Right lobe of liver (tissue), 4 donors: ENCODE results near the gene ENTPD7.
A peak's percentile ranks its signal among the peaks of the same experiment; 100 is the strongest.

Experiments used
- CTCF ChIP-seq, 4 donors: fragments of 200-600 bp in 3 of 4; fragments of 450-650 bp in 1 of 4; IDR thresholded peaks; one replicate each; pipeline versions ENCODE4 v1.5.1 to v1.8.0; 2016 to 2022; ENCODE audit warnings: antibody characterized with exemption in 4 of 4, mild to moderate bottlenecking in 2 of 4
- POLR2A ChIP-seq: fragments of 450-650 bp; IDR thresholded peaks from one replicate; pipeline ENCODE4 v1.6.1; 2017; ENCODE audit warnings: antibody characterized with exemption, mild to moderate bottlenecking
- donor health status: DM: no; HTN: no; CAD: no.
- donor health status: DM: no; HTN: no; CAD: no.
- donor health status: DM: no; HTN: yes; CAD: no.

DNA sequence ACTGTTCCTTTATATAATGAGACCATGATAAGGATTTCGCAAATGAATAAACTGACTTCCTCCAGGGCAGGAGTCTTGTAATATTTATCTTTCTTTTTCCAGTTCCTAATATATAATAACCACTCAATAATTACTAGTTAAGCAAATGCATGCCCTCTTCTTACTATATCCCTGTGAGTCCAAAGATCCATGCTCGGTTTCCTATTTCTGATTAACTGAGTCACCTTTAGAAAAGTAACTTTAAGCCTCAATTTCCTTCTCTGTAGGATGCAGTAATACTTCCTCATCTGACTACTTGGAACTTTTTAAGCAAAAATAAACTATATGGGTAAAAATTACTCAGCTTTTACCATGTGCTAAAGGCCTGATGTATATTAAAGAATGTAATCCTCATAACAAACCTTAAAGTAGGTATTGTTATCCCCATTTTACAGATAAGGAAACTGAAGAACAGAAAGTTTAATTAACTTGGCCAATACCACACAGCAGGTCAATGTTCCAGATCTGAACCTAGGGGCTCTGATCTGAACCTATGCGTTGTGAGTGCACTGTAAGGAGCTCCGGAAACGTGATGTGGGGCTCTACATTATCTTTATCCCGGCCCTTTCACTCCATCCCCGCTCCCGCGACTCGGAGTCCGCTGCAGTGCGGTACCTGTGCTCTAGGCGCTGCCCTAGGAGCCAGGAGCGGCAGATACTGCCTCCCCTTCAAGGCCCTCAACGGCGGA is 72.2 kb downstream of the ENTPD7 start:
- TF ChIP-seq CTCF (IDR thresholded peaks at IDR 0.05), result peak in 1 of 4 donors; percentile 2
- no peak for TF ChIP-seq POLR2A
